ENCODE measurements around the gene HNRNPR.
A peak's percentile ranks its signal among the peaks of the same experiment; 100 is the strongest.

Gene HNRNPR

DNA sequence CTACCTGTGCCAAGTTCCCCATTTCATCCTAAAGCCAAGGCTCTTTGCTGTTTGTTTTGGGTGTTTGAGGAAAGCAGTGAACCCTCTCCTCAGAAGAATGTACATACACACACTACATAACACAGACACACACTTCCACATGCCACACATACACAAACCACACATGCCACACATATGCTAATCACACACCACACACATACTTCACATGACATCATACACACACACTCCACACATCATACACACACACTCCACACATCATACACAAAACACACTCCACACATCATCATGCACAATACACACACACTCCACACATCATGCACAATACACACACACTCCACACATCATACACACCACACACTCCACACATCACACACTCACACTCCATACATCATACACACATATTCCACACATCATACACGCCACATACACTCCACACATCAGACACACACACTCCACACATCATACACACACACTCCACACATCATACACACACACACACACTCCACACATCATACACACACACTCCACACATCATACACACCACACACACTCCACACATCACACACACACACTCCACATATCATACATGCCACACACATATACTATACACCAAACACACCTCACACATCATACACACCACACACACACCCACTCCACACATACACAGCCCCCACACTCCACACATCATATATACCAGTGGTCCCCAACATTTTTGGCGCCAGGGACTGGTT lies 48.2 kb upstream of the HNRNPR start:
- no peak for TF ChIP-seq ZNF416 (tag by site-specific recombination; IDR thresholded peaks at IDR 0.05)
- TF ChIP-seq ATF2 (tag by site-specific recombination; IDR thresholded peaks at IDR 0.05; ENCODE audit: low read depth): 0 out of 2 replicates have a peak, but pooled peaks have one; percentile 45
- H3K9me3 ChIP-seq (ENCODE audit: control insufficient read depth, insufficient read depth, low read depth, low read length): no peaks in the 10 kb centered on the region
- H3K36me3 ChIP-seq (ENCODE audit: control insufficient read depth in 2 of 2, insufficient read depth in 1 of 2, low read length in 2 of 2): no peaks in the 10 kb centered on the region
- no peak overlapping the region for H3K4me3 ChIP-seq (ENCODE audit: low read depth, low read length)
- POLR2A ChIA-PET: no interaction called here
- CTCF ChIA-PET: interaction anchor here (3.4 kb wide), 1 partner anchor 11 kb away, joined by 17 read pairs; no protein-coding TSS in a partner anchor
- no peaks in the 10 kb centered on the region for H3K4me1 ChIP-seq (ENCODE audit: control insufficient read depth, insufficient read depth, low read length)
- H3K27ac ChIP-seq (ENCODE audit: extremely low read depth, low read depth, low read length): no peak overlapping the region

GRCh38 chr1:23389837-23390321 lies 45.8 kb upstream of the HNRNPR start:
- Histone ChIP-seq H3K4me3 (ENCODE audit: low read depth, low read length) (no peak overlapping the region), H3K27ac (ENCODE audit: extremely low read depth, low read depth, low read length) (no peak overlapping the region), H3K4me1 (ENCODE audit: control insufficient read depth, insufficient read depth, low read length) (no peaks in the 10 kb centered on the region), H3K36me3 (ENCODE audit: control insufficient read depth in 2 of 2, insufficient read depth in 1 of 2, low read length in 2 of 2) (no peaks in the 10 kb centered on the region), H3K9me3 (ENCODE audit: control insufficient read depth, insufficient read depth, low read depth, low read length) (no peaks in the 10 kb centered on the region)
- POLR2A ChIA-PET: interaction anchor here (0.9 kb wide), 1 partner anchor 46 kb away, joined by 3 read pairs; the partner anchor contains the start of gene HNRNPR
- no peak for TF ChIP-seq KLF1 (tag by site-specific recombination; IDR thresholded peaks at IDR 0.05)
- no peak for TF ChIP-seq MYNN (tag by site-specific recombination; IDR thresholded peaks at IDR 0.05; ENCODE audit: borderline replicate concordance)
- no peak for TF ChIP-seq ZNF843 (tag by site-specific recombination; IDR thresholded peaks at IDR 0.05)
- TF ChIP-seq ZNF214 (tag by site-specific recombination; IDR thresholded peaks at IDR 0.05; ENCODE audit: borderline replicate concordance): no peak
- TF ChIP-seq ZNF302 (tag by site-specific recombination; IDR thresholded peaks at IDR 0.05; ENCODE audit: low read depth): no peak
- TF ChIP-seq, protein P1, sequence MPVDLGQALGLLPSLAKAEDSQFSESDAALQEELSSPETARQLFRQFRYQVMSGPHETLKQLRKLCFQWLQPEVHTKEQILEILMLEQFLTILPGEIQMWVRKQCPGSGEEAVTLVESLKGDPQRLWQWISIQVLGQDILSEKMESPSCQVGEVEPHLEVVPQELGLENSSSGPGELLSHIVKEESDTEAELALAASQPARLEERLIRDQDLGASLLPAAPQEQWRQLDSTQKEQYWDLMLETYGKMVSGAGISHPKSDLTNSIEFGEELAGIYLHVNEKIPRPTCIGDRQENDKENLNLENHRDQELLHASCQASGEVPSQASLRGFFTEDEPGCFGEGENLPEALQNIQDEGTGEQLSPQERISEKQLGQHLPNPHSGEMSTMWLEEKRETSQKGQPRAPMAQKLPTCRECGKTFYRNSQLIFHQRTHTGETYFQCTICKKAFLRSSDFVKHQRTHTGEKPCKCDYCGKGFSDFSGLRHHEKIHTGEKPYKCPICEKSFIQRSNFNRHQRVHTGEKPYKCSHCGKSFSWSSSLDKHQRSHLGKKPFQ (tag by site-specific recombination; IDR thresholded peaks at IDR 0.05): no peak
- no peak for TF ChIP-seq HOXC10 (CRISPR knock-in tag; IDR thresholded peaks at IDR 0.05)
- no peak for TF ChIP-seq ZBTB10 (tag by site-specific recombination; IDR thresholded peaks at IDR 0.05)
- CTCF ChIA-PET: interaction anchor here (0.6 to 2.7 kb wide), 2 partner anchors 14 to 180 kb away, joined by 3 to 12 read pairs; no protein-coding TSS in a partner anchor

GRCh38 chr1:23387494-23387893 lies 43.4 kb upstream of the HNRNPR start:
- Histone ChIP-seq H3K36me3 (ENCODE audit: control insufficient read depth in 2 of 2, insufficient read depth in 1 of 2, low read length in 2 of 2) (no peaks in the 10 kb centered on the region), H3K9me3 (ENCODE audit: control insufficient read depth, insufficient read depth, low read depth, low read length) (no peaks in the 10 kb centered on the region), H3K27ac (ENCODE audit: extremely low read depth, low read depth, low read length) (no peak overlapping the region), H3K4me3 (ENCODE audit: low read depth, low read length) (no peak overlapping the region), H3K4me1 (ENCODE audit: control insufficient read depth, insufficient read depth, low read length) (no peaks in the 10 kb centered on the region)
- ChIA-PET CTCF (interaction anchor here (0.5 to 1.2 kb wide), 2 partner anchors 110 to 114 kb away, joined by 3 to 4 read pairs; no protein-coding TSS in a partner anchor), POLR2A (no interaction called here)
- TF ChIP-seq ZBTB17 (tag by site-specific recombination; IDR thresholded peaks at IDR 0.05): no peak
- TF ChIP-seq, protein P1 (tag by site-specific recombination; IDR thresholded peaks at IDR 0.05): no peak
- no peak for TF ChIP-seq ZXDB (tag by site-specific recombination; IDR thresholded peaks at IDR 0.05)
- no peak for TF ChIP-seq ZNF292 (tag by site-specific recombination; IDR thresholded peaks at IDR 0.05; ENCODE audit: borderline replicate concordance, low read depth)
- TF ChIP-seq, protein P2, sequence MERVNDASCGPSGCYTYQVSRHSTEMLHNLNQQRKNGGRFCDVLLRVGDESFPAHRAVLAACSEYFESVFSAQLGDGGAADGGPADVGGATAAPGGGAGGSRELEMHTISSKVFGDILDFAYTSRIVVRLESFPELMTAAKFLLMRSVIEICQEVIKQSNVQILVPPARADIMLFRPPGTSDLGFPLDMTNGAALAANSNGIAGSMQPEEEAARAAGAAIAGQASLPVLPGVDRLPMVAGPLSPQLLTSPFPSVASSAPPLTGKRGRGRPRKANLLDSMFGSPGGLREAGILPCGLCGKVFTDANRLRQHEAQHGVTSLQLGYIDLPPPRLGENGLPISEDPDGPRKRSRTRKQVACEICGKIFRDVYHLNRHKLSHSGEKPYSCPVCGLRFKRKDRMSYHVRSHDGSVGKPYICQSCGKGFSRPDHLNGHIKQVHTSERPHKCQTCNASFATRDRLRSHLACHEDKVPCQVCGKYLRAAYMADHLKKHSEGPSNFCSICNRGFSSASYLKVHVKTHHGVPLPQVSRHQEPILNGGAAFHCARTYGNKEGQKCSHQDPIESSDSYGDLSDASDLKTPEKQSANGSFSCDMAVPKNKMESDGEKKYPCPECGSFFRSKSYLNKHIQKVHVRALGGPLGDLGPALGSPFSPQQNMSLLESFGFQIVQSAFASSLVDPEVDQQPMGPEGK (tag by site-specific recombination; IDR thresholded peaks at IDR 0.05): no peak
- no peak for TF ChIP-seq ZFP37 (tag by site-specific recombination; IDR thresholded peaks at IDR 0.05)
- no peak for TF ChIP-seq SCRT2 (tag by site-specific recombination; IDR thresholded peaks at IDR 0.05)
- no peak for TF ChIP-seq ZNF530 (tag by site-specific recombination; IDR thresholded peaks at IDR 0.05; ENCODE audit: low read depth)
- TF ChIP-seq MZF1 (tag by site-specific recombination; IDR thresholded peaks at IDR 0.05; ENCODE audit: borderline replicate concordance): no peak
- TF ChIP-seq ZNF623 (tag by site-specific recombination; IDR thresholded peaks at IDR 0.05): no peak
